HG03103 (cell line): ENCODE results near the gene KMT2B.
"Not testable (repeated sequence)": the region's sequence is repeated elsewhere in the genome, so short reads cannot be mapped to it uniquely, and the experiment has no call there.

ENCODE experiments used
- ATAC-seq: cut with Tn5 transposase; IDR thresholded peaks from one replicate; pipeline ENCODE4 v1.9.1; 2021; ENCODE audit warnings: low read depth; ENCODE audit not compliant: unreplicated experiment

KMT2B gene

DNA sequence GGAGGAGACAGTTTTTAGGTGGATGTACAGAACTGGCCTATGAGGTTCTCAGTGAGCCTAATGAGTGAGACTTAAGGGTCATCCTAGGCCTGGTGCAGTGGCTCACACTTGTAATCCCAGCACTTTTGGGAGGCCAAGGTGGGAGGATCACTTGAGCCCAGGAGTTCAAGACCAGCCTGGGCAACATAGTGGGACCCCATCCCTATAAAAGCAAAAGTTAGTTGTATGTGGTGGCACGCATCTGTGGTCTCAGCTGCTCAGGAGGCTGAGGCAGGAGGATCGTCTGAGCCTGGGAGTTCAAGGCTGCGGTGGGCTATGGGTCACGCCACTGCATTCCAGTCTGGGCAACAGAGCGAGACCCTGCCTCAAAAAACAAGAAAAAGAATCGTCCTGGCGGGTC is 6.3 kb downstream of the KMT2B start:
- ATAC-seq = not testable (repeated sequence)

DNA sequence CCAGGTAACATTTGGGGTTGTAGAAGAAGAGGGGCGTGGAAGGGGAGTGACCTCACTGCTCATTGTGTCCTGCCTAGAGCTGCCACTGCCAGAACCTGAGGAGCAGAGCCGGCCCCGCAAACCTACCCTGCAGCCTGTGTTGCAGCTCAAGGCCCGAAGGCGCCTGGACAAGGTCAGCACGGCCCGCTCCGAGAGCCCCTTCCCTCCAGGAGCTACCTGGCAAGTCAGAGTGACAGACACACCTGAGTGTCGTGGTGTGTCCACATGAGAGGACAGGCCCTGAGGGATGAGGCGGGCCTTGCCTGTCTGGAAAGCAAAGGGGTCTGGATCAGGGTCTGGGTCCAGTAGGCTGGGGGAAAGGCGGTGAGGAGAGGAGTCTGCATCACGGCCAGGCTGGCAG is 6.8 kb downstream of the KMT2B start:
- ATAC-seq = no peak

DNA sequence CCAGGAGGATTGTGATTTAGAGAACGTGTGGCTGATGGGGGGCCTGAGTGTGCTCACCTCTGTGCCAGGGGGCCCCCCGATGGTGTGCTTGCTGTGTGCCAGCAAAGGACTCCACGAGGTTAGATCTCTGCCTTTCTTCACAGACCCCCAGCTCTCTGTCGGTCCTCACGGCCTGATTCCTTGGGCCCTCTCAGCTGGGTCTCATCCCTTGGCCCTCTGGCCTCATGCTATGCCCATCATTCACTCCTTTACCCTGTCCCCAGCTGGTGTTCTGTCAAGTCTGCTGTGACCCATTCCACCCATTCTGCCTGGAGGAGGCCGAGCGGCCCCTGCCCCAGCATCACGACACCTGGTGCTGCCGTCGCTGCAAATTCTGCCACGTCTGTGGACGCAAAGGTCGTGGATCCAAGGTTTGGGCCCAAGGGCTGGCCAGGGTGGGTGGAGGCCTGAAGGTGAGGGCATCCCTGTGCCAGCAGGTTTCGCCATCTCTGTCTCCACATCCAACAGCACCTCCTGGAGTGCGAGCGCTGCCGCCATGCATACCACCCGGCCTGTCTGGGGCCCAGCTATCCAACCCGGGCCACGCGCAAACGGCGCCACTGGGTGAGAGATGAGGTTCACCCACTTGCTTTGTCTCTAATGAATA is 7.5 kb downstream of the KMT2B start:
- ATAC-seq = no peak

DNA sequence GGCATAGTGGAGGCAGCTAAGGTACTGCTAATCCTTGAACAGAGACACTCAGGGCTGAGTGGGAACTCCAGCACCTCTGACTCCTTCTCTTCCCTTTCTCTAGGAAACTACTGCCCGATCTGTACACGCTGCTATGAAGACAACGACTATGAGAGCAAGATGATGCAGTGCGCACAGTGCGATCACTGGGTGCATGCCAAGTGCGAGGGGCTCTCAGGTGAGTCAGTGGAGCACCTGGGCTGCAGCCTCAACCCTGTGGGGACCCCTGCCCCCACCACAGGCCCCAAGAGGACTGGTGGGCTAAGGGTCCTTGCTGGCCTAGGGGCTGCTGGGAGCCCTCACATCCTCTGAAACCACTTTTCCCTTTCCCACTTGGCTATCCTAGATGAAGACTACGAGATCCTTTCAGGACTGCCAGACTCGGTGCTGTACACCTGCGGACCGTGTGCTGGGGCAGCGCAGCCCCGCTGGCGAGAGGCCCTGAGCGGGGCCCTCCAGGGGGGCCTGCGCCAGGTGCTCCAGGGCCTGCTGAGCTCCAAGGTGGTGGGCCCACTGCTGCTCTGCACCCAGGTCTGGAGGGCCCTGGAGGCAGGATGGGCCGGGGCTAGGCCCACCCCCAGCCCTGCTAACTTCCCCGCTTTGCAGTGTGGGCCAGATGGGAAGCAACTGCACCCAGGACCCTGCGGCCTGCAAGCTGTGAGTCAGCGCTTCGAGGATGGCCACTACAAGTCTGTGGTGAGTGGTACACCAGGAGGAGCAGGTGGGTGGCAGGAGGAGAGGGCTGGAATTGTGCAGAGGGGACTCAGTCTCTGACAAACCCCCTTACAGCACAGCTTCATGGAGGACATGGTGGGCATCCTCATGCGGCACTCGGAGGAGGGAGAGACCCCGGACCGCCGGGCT is 9.5 kb downstream of the KMT2B start:
- no peak for ATAC-seq

DNA sequence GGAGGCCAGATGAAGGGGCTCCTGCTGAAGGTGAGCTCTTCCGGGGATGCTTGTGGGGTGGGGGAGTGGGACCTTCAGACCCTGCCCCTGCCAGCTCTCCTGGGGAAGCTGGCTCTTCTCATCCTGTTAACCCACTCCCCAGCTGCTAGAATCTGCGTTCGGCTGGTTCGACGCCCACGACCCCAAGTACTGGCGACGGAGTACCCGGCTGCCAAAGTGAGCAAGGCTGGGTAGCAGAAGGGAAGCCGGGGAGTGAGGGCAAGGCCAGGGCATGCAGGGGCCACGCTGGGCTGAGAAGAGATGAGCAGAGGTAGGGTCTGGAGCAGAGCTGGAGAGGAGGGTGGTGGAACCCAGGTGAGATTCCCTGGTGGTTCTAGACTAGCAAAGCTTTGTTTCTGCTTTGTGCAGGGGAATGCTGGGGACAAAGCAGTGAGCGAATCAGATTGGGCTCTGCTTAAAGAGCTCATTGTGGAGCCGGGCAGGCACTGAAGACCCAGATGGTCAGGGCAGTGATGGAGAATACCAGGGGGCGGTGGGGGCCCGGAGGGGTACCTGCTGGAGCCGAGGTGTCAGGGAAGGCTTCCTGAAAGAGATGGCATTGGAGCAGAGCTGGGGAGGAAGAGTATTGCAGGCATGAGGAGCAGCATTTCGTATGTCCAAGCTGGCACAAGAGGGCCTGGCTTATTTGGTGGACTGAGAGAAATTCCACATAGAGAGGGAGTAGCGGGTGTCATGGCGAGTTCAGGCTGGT is 10.3 kb downstream of the KMT2B start:
- ATAC-seq = no peak

DNA sequence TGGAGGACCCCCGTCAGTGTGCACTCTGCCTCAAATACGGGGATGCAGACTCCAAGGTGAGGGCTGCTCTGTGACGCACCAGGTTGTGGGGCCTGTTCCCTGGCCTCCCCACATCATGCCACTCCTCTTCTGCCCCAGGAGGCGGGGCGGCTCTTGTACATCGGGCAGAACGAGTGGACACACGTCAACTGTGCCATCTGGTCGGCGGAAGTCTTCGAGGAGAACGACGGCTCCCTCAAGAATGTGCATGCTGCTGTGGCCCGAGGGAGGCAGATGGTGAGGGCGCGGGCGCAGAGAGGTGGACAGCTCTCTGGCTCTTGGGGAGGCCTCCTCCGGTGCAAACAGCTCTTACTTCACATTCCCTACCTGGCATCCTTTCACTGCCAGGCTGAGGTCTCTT is 11.2 kb downstream of the KMT2B start:
- ATAC-seq = no peak

DNA sequence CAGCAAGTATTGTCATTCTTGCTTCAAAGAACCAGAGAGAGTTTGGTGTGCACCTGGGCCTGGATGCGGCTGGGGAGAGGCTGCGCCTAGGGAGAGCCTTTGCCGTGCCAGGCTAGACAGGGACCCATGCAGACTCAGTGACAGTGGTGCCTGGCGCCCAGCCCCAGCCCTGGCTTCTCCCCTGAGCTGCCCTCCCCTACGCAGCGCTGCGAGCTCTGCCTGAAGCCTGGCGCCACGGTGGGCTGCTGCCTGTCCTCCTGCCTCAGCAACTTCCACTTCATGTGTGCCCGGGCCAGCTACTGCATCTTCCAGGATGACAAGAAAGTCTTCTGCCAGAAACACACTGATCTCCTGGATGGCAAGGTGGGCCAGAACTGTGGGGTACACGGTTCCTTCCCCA is 12.0 kb downstream of the KMT2B start:
- no peak for ATAC-seq

DNA sequence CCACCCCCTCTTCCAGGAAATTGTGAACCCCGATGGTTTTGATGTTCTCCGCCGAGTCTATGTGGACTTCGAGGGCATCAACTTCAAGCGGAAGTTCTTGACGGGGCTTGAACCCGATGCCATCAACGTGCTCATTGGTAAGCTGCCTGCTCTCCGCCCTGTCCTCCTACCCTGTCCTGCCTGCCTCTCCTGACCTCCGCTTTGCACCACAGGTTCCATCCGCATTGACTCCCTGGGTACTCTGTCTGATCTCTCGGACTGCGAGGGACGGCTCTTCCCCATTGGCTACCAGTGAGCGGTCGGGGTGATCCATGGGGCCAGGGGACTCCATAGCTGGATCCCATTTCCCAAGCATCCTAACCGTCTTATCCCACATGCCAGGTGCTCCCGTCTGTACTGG is 12.5 kb downstream of the KMT2B start:
- ATAC-seq = no peak

DNA sequence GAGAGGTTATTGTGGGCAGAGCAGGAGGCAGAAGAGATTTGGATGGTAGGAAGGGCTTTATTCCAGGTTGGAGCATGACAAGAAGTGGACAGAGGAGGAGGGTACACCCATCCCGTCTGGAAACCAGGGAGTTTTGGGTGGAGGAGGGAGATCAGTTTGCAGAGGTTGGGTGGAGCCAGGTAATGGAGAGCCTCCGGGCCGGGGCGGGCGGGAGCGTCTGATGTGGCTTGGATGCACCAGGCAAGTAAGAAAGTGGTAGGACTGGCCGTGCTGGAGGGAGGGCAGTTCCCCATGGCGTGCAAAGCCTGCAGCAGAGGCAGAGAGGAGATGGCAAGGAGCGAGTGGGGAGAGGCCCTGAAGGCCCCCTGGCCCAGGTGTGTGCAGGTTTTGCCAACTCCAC is 13.6 kb downstream of the KMT2B start:
- no peak for ATAC-seq

DNA sequence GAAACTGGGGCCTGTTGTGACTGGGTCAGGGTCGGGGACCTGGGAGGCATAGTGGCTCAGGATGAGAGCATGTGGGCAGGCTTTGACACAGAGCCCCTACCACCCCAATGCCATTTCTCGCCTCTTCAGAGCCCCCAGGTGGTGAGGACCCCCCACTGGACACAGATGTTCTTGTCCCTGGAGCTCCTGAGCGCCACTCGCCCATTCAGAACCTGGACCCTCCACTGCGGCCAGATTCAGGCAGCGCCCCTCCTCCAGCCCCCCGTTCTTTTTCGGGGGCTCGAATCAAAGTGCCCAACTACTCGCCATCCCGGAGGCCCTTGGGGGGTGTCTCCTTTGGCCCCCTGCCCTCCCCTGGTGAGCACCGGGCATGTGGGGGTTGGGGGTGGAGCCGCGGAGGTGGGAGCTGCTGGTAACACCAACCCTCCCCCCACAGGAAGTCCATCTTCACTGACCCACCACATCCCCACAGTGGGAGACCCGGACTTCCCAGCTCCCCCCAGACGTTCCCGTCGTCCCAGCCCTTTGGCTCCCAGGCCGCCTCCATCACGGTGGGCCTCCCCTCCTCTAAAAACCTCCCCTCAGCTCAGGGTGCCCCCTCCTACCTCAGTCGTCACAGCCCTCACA is 14.1 kb downstream of the KMT2B start:
- no peak for ATAC-seq

DNA sequence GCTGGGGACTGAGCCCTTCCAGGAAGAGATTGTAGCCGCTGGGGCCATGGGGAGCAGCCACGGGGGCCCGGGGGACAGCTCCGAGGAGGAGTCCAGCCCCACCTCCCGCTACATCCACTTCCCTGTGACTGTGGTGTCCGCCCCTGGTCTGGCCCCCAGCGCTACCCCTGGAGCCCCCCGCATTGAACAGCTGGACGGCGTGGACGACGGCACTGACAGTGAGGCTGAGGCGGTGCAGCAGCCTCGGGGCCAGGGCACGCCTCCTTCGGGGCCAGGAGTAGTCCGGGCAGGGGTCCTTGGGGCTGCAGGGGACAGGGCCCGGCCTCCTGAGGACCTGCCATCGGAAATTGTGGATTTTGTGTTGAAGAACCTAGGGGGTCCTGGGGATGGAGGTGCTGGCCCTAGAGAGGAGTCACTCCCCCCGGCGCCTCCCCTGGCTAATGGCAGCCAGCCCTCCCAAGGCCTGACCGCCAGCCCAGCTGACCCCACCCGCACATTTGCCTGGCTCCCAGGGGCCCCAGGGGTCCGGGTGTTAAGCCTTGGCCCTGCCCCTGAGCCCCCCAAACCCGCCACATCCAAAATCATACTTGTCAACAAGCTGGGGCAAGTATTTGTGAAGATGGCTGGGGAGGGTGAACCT is 14.9 kb downstream of the KMT2B start:
- no peak for ATAC-seq

DNA sequence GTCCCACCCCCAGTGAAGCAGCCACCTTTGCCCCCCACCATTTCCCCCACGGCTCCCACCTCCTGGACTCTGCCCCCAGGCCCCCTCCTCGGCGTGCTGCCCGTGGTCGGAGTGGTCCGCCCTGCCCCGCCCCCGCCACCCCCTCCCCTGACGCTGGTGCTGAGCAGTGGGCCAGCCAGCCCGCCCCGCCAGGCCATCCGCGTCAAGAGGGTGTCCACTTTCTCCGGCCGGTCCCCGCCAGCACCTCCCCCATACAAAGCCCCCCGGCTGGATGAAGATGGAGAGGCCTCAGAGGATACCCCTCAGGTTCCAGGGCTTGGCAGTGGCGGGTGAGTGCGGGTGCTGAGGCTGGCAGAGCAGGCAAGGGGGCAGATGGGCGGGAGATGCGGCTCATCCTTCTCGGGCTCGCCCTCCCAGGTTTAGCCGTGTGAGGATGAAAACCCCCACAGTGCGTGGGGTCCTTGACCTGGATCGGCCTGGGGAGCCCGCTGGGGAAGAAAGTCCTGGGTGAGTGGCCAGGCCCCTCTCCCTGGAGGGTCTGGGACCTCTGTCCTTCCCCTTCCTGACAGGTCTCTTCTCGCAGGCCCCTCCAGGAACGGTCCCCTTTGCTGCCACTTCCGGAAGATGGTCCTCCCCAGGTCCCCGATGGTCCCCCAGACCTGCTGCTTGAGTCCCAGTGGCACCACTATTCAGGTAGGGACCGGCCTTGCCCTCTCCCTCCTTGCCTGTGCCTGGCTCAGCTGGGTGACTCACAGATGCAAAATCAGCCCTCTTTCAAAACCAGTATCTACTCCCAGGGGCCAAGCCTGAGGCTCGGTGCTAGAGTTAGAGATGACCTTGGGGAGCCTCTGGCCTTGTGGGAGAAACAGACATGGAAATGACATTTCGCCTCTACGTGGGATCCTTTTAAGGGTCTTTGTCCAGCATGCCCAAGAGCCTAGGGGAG is 15.7 kb downstream of the KMT2B start:
- ATAC-seq = no peak

DNA sequence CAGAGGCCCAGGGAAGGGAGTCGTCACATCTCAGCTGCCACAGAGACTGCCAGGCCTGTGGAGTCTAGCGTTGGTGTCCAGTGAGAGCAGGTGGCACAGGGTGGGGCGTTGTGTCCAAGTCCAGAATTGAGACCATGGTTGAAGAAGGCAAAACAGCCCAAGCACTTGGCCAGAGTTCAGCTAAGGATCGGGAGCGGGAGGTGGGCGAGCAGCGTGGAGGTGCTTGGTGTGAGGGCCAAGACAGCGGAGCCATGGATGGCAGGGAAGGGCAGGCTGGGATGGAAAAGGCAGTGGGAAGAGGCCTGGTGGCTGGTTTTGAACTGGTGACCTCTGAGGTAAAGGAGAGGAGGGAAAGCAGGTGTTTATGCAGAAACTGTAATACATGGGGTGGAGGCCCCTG is 16.5 kb downstream of the KMT2B start:
- ATAC-seq = no peak

DNA sequence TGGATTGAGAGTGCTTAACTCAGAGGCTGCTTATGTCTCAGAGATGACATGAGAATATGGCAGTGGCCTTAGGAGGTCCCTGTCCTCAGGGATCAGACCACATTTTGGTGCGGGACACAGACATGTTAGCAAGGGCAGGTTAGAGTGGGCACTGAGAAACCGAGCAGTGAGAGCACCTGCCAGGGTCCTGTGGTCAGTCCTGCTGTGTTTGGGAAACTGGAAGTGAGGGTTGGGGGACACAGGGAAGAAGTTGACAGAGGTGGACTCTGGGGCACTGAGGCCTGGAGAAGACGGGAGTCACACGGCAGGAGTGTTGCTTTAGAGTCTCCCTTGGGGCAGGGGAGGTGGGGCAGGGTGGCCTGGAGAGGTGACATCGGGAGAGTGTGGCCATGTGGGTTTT is 17.1 kb downstream of the KMT2B start:
- ATAC-seq = no peak

DNA sequence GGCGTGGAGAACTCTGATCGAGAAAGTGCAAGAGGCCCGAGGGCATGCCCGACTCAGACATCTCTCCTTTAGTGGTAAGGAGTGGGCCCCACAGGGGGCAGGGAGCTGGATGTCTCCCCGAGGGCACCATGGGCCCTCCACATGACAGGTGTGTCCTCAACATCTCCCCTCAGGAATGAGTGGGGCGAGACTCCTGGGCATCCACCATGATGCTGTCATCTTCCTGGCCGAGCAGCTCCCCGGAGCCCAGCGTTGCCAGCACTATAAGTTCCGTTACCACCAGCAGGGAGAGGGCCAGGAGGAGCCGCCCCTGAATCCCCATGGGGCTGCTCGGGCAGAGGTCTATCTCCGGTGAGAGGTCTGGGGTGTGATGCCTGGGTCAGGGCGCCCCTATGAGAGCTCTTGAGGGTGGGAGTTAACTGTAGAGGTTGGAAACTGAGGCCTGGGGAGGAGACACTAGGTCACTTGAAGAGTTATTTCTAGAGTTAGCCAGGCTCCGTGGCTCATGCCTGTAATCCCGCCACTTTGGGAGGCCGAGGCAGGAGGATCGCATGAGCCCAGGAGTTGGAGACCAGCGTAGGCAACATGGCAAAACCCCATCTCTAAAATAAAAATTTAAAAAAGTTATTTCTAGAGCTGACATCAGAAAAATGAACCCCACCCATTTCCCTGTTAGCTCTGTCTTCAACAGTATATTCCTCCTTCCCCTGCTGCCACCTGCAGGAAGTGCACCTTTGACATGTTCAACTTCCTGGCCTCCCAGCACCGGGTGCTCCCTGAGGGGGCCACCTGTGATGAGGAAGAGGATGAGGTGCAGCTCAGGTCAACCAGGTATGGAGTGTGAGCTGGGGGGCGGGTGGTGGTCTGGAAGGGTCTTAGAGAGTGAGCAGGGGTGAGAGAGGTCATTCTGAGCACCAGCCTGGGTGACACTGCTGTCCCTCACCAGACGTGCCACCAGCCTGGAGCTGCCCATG is 19.4 kb downstream of the KMT2B start:
- no peak for ATAC-seq

DNA sequence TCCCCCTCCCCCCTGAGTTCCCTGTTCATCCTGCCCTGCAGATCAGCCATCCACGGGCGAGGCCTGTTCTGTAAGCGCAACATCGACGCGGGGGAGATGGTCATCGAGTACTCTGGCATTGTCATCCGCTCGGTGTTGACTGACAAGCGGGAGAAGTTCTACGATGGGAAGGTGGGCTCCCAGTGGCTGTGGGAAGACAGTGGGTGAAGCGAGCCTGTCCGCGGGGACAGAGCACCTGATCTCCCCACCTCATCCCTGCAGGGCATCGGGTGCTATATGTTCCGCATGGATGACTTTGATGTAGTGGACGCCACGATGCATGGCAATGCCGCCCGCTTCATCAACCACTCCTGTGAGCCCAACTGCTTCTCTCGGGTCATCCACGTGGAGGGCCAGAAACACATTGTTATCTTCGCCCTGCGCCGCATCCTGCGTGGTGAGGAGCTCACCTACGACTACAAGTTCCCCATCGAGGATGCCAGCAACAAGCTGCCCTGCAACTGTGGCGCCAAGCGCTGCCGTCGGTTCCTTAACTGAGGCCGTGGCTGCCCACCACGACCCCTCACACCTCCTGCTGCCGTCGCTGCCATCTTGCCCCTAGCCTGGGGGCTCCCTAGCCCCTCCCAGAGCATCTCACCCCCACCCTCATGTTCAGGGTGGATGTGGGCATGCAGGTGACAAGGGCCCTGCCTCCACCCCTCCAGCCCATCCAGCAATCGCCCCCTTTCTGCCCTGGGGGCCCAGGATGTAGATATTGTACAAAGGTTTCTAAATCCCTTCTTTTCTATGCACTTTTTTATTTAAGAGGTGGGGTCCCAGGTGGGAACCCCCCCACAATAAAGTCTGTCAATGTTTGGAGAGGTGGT is 20.5 kb downstream of the KMT2B start:
- ATAC-seq = no peak

DNA sequence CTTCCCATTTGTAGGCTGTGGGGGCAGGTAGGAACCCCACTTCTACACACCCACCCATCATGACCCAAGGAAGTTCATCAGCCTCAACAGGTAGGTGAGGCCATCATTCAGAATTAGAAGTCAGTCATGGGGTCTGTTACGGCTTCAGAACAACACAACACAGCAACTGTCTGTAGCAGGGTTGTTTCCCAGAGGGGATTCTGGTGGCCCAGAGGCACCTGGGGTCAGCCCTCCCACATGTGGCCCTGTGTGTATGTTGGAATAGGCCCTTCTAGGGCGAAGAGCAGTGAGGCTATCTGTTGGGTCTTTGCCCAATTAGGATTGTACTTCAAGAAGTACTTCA is 21.1 kb downstream of the KMT2B start:
- no peak for ATAC-seq
